Stomach smooth muscle (tissue), 2 donors: ENCODE measurements around the gene DSTYK.
"Not testable (repeated sequence)": the region's sequence is repeated elsewhere in the genome, so short reads cannot be mapped to it uniquely, and the experiment has no call there.

ENCODE experiments used
- H3K27ac ChIP-seq: one replicate; pipeline ENCODE4 v1.7.0; 2013; ENCODE audit warnings: mild to moderate bottlenecking, low read length, inconsistent platforms
- H3K27me3 ChIP-seq, 2 donors: one replicate each; pipeline ENCODE4 v1.7.0; 2013; ENCODE audit warnings: low read length in 2 of 2; ENCODE audit not compliant: insufficient read depth in 2 of 2, control insufficient read depth in 1 of 2
- H3K36me3 ChIP-seq, 2 donors: one replicate each; pipeline ENCODE4 v1.7.0; 2013; ENCODE audit warnings: low read length in 2 of 2; ENCODE audit not compliant: control insufficient read depth in 2 of 2, insufficient read depth in 2 of 2
- H3K4me1 ChIP-seq: one replicate; pipeline ENCODE4 v1.7.0; 2013; ENCODE audit warnings: low read length; ENCODE audit not compliant: control insufficient read depth, insufficient read depth
- H3K4me3 ChIP-seq, 2 donors: one replicate each; pipeline ENCODE4 v1.7.0; 2013; ENCODE audit warnings: low read length in 2 of 2
- H3K9ac ChIP-seq, 2 donors: one replicate each; pipeline ENCODE4 v1.7.0; 2013; ENCODE audit warnings: low read length in 2 of 2, mild to moderate bottlenecking in 1 of 2
- H3K9me3 ChIP-seq, 2 donors: one replicate each; pipeline ENCODE4 v1.7.0; 2013; ENCODE audit warnings: low read length in 2 of 2; ENCODE audit not compliant: control insufficient read depth in 2 of 2
- donor health status: healthy.
- donor health status: Pancreatic carcinoma.

DSTYK gene

DNA sequence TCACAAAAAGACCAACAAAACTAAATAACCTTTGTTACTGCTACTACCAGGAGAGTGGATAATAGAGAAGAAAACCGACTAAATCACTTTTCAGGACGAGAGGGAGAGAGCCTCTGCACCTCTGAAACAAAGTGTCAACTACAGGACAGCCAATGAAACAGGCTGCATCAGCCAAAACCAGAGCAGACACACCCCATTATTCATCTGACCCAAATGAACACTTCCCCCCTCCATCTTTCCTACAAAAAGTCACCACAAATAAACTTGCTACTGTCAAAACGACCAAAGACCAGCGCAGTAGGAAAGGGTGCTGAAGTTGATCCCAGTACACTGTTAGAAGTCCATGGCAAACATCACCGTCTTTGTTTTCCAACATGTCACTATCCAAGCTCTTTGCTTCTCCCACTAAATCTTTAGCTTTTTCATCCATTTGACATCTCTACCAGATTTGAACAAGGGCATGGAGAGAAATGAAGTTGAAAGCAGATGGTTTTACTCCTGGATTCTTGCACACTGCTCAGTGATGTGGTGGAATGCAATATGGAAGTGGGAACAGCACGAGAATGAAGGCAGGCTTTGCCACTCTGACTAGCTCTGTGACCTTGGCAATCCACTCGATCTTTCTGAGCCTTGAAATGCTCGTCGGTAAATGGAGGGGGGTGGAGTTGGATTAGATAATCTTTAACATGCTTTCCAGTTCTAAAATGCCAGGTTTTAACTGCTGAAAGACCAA lies 20.5 kb downstream of the DSTYK start:
- H3K27ac ChIP-seq, result no peak overlapping the region
- peak overlapping the region in 1 of 2 donors; percentile 41 for H3K4me3 ChIP-seq
- H3K4me1 ChIP-seq, result peaks cover 15% of the 10 kb centered on the region
- H3K9me3 ChIP-seq, result no peaks in the 10 kb centered on the region
- no peaks in the 10 kb centered on the region for H3K27me3 ChIP-seq
- no peak overlapping the region for H3K9ac ChIP-seq
- H3K36me3 ChIP-seq, result peaks cover 5 to 7% of the 10 kb centered on the region in 2 donors

GRCh38 chr1:205189131-205189530 lies 22.4 kb downstream of the DSTYK start:
- H3K27ac ChIP-seq, result no peak overlapping the region
- H3K9me3 ChIP-seq, result no peaks in the 10 kb centered on the region
- no peak overlapping the region for H3K9ac ChIP-seq
- H3K36me3 ChIP-seq, result peaks cover 5 to 7% of the 10 kb centered on the region in 2 donors
- peaks cover 12% of the 10 kb centered on the region for H3K4me1 ChIP-seq
- no peak overlapping the region for H3K4me3 ChIP-seq
- no peaks in the 10 kb centered on the region for H3K27me3 ChIP-seq

DNA sequence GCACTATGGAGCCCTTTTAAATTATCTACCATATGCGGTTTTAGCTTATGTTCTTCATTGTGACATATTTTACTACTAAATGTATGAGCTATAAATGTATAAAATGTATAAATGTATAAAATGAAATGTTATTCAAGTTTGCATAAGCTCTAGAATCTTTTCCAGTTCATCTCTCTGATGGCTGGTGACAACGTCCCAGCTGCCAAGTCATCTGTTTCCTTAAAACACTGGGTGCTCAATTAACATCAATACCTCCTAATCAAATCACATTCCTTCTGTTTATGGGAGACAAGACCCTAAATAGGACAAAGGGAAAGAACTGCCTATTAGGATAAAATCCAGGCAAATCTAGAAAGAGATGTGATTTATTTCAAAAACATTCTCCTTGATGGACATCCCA lies 22.9 kb downstream of the DSTYK start:
- Histone ChIP-seq H3K4me3 (no peak overlapping the region), H3K4me1 (peaks cover 16% of the 10 kb centered on the region), H3K9ac (no peak overlapping the region), H3K36me3 (peaks cover 5 to 7% of the 10 kb centered on the region in 2 donors), H3K9me3 (no peaks in the 10 kb centered on the region), H3K27ac (no peak overlapping the region), H3K27me3 (no peaks in the 10 kb centered on the region)

GRCh38 chr1:205188098-205188497 lies 23.4 kb downstream of the DSTYK start:
- H3K36me3 ChIP-seq, result peaks cover 5 to 7% of the 10 kb centered on the region in 2 donors

GRCh38 chr1:205187420-205187819 lies 24.1 kb downstream of the DSTYK start:
- Histone ChIP-seq H3K9ac (no peak overlapping the region), H3K36me3 (peaks cover 5 to 7% of the 10 kb centered on the region in 2 donors), H3K4me1 (peaks cover 25% of the 10 kb centered on the region), H3K27ac (no peak overlapping the region), H3K4me3 (no peak overlapping the region), H3K27me3 (no peaks in the 10 kb centered on the region), H3K9me3 (no peaks in the 10 kb centered on the region)

More at GRCh38 chr1:205188098-205188497, 23.4 kb downstream of the DSTYK start:
- Histone ChIP-seq H3K27ac (no peak overlapping the region), H3K4me1 (peaks cover 21% of the 10 kb centered on the region), H3K4me3 (no peak overlapping the region), H3K27me3 (no peaks in the 10 kb centered on the region), H3K9me3 (no peaks in the 10 kb centered on the region), H3K9ac (no peak overlapping the region)

DNA sequence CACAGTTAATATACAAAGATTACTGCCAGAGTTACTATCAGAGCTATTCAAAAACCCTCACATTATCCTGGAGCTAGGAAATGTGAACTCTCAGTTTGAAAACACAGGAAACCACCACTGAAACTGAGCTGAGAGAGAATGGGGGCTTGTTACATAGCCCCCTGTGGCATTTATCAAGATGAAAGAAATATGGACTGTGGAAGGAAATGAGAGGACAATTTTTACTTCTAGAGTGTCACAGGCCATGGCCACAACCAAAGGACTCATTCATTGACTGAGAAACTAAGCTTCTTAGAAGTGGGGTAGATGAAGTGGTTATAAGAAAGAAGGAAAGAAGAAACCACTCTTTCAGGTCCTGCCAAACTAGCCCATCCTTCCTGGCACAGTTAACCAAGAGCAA lies 25.3 kb downstream of the DSTYK start:
- peaks cover 20% of the 10 kb centered on the region for H3K4me1 ChIP-seq

DNA sequence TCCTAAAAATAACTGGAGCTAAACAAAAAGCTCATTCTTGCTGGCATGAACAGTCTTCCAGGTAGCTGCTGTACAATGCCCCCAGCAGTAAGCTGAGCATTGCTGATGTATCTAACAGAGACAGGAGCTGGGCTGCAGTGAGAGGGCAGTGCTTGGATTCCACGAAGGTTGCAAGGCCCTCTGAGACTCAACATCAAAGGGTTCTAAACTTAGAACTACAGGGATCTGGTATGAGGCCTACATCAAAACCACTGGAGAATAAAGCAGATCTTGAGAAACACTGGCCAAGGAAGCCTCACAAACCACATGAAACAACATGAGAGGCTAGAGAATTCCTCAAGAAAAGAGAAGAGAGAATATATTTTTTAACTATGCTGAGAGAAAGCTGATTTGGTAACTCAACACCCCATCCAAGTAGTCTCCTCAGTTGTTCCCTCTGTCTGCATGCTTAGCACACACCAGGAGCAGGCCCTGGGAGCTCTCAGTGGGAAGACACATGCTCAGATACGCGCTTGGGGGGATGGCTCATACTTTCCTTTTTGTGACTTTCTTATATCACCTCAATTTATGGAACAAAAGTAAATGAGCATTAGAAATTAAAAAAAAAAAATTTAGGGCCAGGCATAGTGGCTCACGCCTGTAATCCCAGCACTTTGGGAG lies 27.7 kb downstream of the DSTYK start:
- no peak overlapping the region for H3K9ac ChIP-seq

More for the DNA sequence above, 25.3 kb downstream of the DSTYK start:
- H3K27me3 ChIP-seq, result no peaks in the 10 kb centered on the region
- H3K9me3 ChIP-seq, result no peaks in the 10 kb centered on the region
- H3K4me3 ChIP-seq, result no peak overlapping the region
- no peak overlapping the region for H3K9ac ChIP-seq
- no peak overlapping the region for H3K27ac ChIP-seq
- H3K36me3 ChIP-seq, result peaks cover 5 to 7% of the 10 kb centered on the region in 2 donors

GRCh38 chr1:205182930-205183329 lies 28.6 kb downstream of the DSTYK start:
- H3K4me1 ChIP-seq, result peaks cover 18% of the 10 kb centered on the region
- H3K27me3 ChIP-seq, result no peaks in the 10 kb centered on the region
- no peak overlapping the region for H3K9ac ChIP-seq
- H3K9me3 ChIP-seq, result no peaks in the 10 kb centered on the region
- peaks cover 5 to 7% of the 10 kb centered on the region in 2 donors for H3K36me3 ChIP-seq
- H3K4me3 ChIP-seq, result peak overlapping the region in 1 of 2 donors; percentile 29
- peak overlapping the region; percentile 66 for H3K27ac ChIP-seq

More for the DNA sequence above, 27.7 kb downstream of the DSTYK start:
- Histone ChIP-seq H3K4me3 (peak overlapping the region; percentile 7 to 29), H3K36me3 (peaks cover 5 to 7% of the 10 kb centered on the region in 2 donors), H3K9me3 (no peaks in the 10 kb centered on the region), H3K27ac (peak overlapping the region; percentile 66), H3K4me1 (peaks cover 18% of the 10 kb centered on the region), H3K27me3 (no peaks in the 10 kb centered on the region)

- H3K27ac ChIP-seq, H3K4me3 ChIP-seq, H3K9ac ChIP-seq, H3K27me3 ChIP-seq, H3K9me3 ChIP-seq, H3K36me3 ChIP-seq: not testable (repeated sequence)
- H3K4me1 ChIP-seq, result peaks cover 17% of the 10 kb centered on the region
Measured at GRCh38 chr1:205180331-205180730, 31.2 kb downstream of the DSTYK start.

DNA sequence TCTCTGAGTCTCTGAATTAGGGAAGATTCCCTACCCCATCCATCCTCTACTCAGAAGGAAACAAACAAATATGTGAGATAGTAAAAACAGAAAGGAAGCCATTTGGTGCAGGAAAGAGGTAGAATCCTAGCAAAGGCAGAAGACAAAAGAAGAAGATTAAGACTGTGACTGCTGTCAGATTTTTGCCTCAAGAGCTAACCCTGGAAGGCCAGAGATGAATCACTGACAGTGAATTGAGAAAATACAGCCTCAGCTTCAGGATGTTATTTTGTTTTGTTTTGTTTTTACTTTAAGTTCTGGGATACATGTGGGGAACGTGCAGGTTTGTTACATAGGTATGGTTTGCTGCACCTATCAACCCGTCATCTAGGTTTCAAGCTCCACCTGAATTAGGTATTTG lies 31.7 kb downstream of the DSTYK start:
- no peak overlapping the region for H3K27ac ChIP-seq
- H3K27me3 ChIP-seq, result no peaks in the 10 kb centered on the region
- H3K36me3 ChIP-seq, result no peaks in the 10 kb centered on the region
- no peak overlapping the region for H3K4me3 ChIP-seq
- H3K4me1 ChIP-seq, result peaks cover 20% of the 10 kb centered on the region
- H3K9ac ChIP-seq, result no peak overlapping the region
- H3K9me3 ChIP-seq, result no peaks in the 10 kb centered on the region
